SK-N-SH treated with all-trans-retinoic acid at 6 μM for 48 hours (cell line): ENCODE results near the gene CDK2.
"Not testable (repeated sequence)": the region's sequence is repeated elsewhere in the genome, so short reads cannot be mapped to it uniquely, and the experiment has no call there.

Experiments
- ATAC-seq: fragments of 200-7000 bp; cut with Tn5 transposase; 3 replicates; pipeline ENCODE4 v1.9.1; 2020; ENCODE audit warnings: mild to moderate bottlenecking, moderate library complexity
- ARNTL ChIP-seq: fragments of 450-650 bp; formaldehyde crosslinking; IDR thresholded peaks from 2 replicates; pipeline ENCODE4 v1.5.0; 2020; ENCODE audit warnings: low read depth, mild to moderate bottlenecking, moderate library complexity, borderline replicate concordance
- BACH2 ChIP-seq: fragments of 250-450 bp; sonication (Bioruptor Pico); IDR thresholded peaks from 2 replicates; pipeline ENCODE4 v1.9.0; 2021; ENCODE audit warnings: mild to moderate bottlenecking, borderline replicate concordance
- CSDC2 ChIP-seq: fragments of 250-450 bp; sonication (Bioruptor Pico); IDR thresholded peaks from 2 replicates; pipeline ENCODE4 v1.5.0; 2020; ENCODE audit warnings: mild to moderate bottlenecking, moderate library complexity
- ESRRG ChIP-seq: fragments of 250-450 bp; sonication (Bioruptor Pico); IDR thresholded peaks from 2 replicates; pipeline ENCODE4 v1.6.1; 2021; ENCODE audit warnings: mild to moderate bottlenecking
- GLIS3 ChIP-seq: fragments of 250-450 bp; sonication (Bioruptor Pico); IDR thresholded peaks from 2 replicates; pipeline ENCODE4 v1.5.0; 2020; ENCODE audit warnings: mild to moderate bottlenecking, moderate library complexity
- ISL1 ChIP-seq: fragments of 250-450 bp; sonication (Bioruptor Pico); IDR thresholded peaks from 2 replicates; pipeline ENCODE4 v2.1.2; 2022; ENCODE audit warnings: mild to moderate bottlenecking, moderate library complexity
- OSR1 ChIP-seq: fragments of 250-450 bp; sonication (Bioruptor Pico); IDR thresholded peaks from 2 replicates; pipeline ENCODE4 v1.8.0; 2022; ENCODE audit warnings: moderate library complexity, mild to moderate bottlenecking, inconsistent platforms
- RARB ChIP-seq: fragments of 250-450 bp; sonication (Bioruptor Pico); IDR thresholded peaks from 2 replicates; pipeline ENCODE4 v1.8.0; 2021; ENCODE audit warnings: mild to moderate bottlenecking, moderate library complexity
- SNAI2 ChIP-seq: fragments of 250-450 bp; sonication (Bioruptor Pico); IDR thresholded peaks from 2 replicates; pipeline ENCODE4 v1.5.0; 2020; ENCODE audit warnings: mild to moderate bottlenecking, moderate library complexity
- TCF4 ChIP-seq: fragments of 250-450 bp; sonication (Bioruptor Pico); IDR thresholded peaks from 2 replicates; pipeline ENCODE4 v1.8.0; 2021; ENCODE audit warnings: mild to moderate bottlenecking, moderate library complexity, borderline replicate concordance
- TOX ChIP-seq: fragments of 250-450 bp; sonication (Bioruptor Pico); IDR thresholded peaks from 2 replicates; pipeline ENCODE4 v1.8.0; 2021; ENCODE audit warnings: mild to moderate bottlenecking, moderate library complexity, borderline replicate concordance
- ZFP3 ChIP-seq: fragments of 250-450 bp; sonication (Bioruptor Pico); IDR thresholded peaks from 2 replicates; pipeline ENCODE4 v1.5.0; 2020; ENCODE audit warnings: mild to moderate bottlenecking, moderate library complexity
- ZFP30 ChIP-seq: fragments of 450-650 bp; formaldehyde crosslinking; IDR thresholded peaks from 2 replicates; pipeline ENCODE4 v1.5.0; 2022; ENCODE audit warnings: mild to moderate bottlenecking, moderate library complexity
- TF ChIP-seq, protein P1 (sequence below): fragments of 250-450 bp; sonication (Bioruptor Pico); IDR thresholded peaks from 2 replicates; pipeline ENCODE4 v1.5.0; 2020; ENCODE audit warnings: mild to moderate bottlenecking, moderate library complexity
- TF ChIP-seq, protein P2 (sequence below): fragments of 250-450 bp; sonication (Bioruptor Pico); IDR thresholded peaks from 2 replicates; pipeline ENCODE4 v1.5.1; 2021; ENCODE audit warnings: mild to moderate bottlenecking, moderate library complexity
- TF ChIP-seq, protein P3 (sequence below): fragments of 250-450 bp; sonication (Bioruptor Pico); IDR thresholded peaks from 2 replicates; pipeline ENCODE4 v1.8.0; 2021; ENCODE audit warnings: low read depth, mild to moderate bottlenecking, moderate library complexity, borderline replicate concordance
- TF ChIP-seq, protein P4 (sequence below): fragments of 250-450 bp; sonication (Bioruptor Pico); IDR thresholded peaks from 2 replicates; pipeline ENCODE4 v1.5.1; 2020; ENCODE audit warnings: low read depth, mild to moderate bottlenecking, moderate library complexity

CDK2 gene

DNA sequence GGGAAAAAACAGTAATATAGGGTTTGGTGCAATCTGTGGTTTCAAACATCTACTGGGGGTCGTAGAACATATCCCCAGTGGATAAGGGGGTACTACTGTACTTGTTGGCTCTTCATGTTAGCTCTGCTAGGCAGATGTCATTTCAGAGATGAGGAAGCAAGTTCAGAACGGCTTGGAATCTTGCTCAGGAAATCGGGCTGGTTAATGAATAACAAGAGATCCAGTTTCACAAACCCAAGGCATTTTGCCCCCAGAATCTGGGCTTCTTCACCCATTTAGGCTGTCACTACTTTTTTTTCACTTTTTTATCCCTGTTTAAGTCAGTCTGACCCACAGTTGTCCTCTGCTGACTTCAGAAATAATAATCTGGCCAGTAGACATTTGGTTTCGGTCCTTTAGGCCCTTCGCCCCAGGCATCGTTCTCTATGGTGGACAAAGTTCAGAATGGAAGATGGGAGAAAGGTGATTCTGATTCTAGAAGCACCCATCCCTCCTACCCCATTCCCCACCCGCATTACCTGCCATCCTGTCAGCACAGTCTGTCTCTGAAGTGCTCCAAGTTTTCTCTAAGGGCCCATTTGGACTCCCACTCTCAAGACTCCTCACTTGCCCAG lies 35.0 kb downstream of the CDK2 start:
- TF ChIP-seq, protein P1, sequence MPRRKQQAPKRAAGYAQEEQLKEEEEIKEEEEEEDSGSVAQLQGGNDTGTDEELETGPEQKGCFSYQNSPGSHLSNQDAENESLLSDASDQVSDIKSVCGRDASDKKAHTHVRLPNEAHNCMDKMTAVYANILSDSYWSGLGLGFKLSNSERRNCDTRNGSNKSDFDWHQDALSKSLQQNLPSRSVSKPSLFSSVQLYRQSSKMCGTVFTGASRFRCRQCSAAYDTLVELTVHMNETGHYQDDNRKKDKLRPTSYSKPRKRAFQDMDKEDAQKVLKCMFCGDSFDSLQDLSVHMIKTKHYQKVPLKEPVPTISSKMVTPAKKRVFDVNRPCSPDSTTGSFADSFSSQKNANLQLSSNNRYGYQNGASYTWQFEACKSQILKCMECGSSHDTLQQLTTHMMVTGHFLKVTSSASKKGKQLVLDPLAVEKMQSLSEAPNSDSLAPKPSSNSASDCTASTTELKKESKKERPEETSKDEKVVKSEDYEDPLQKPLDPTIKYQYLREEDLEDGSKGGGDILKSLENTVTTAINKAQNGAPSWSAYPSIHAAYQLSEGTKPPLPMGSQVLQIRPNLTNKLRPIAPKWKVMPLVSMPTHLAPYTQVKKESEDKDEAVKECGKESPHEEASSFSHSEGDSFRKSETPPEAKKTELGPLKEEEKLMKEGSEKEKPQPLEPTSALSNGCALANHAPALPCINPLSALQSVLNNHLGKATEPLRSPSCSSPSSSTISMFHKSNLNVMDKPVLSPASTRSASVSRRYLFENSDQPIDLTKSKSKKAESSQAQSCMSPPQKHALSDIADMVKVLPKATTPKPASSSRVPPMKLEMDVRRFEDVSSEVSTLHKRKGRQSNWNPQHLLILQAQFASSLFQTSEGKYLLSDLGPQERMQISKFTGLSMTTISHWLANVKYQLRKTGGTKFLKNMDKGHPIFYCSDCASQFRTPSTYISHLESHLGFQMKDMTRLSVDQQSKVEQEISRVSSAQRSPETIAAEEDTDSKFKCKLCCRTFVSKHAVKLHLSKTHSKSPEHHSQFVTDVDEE = no peak
- TF ChIP-seq TOX = no peak
- TF ChIP-seq ISL1 (CRISPR knock-in tag) = no peak
- TF ChIP-seq TCF4 (CRISPR knock-in tag) = no peak
- TF ChIP-seq ZFP3 (CRISPR knock-in tag) = no peak
- no peak for TF ChIP-seq SNAI2 (CRISPR knock-in tag)
- TF ChIP-seq, all 23 proteins: peak for 0
- ATAC-seq = no peak

DNA sequence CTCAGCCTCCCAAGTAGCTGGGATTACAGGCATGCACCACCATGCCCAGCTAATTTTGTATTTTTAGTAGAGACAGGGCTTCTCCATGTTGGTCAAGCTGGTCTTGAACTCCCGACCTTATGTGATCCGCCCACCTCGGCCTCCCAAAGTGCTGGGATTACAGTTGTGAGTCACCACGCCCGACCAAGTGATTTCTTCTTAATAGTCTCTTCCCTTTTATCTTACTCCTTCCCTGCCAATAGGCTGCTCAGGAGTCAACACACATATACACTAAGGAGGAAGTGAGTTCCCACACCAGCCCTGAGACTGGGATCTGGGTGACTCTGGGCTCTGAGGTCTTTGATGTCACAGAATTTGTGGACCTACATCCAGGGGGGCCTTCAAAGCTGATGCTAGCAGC lies 36.7 kb downstream of the CDK2 start:
- not testable (repeated sequence) for ATAC-seq

DNA sequence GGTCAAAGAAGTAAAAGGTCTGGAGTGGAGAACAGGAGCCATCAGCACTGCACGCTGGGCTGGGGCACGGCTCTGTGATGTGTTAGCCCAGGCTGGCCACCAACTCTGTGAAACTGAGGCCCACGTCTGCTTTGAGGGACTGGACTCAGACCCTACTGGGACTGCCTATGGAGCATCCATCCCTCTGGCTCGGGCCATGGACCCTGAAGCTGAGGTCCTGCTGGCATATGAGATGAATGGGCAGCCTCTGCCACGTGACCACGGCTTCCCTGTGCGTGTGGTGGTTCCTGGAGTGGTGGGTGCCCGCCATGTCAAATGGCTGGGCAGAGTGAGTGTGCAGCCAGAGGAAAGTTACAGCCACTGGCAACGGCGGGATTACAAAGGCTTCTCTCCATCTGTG lies 37.6 kb downstream of the CDK2 start:
- no peak for ATAC-seq
- TF ChIP-seq ESRRG = no peak
- no peak for TF ChIP-seq OSR1
- TF ChIP-seq, protein P2, sequence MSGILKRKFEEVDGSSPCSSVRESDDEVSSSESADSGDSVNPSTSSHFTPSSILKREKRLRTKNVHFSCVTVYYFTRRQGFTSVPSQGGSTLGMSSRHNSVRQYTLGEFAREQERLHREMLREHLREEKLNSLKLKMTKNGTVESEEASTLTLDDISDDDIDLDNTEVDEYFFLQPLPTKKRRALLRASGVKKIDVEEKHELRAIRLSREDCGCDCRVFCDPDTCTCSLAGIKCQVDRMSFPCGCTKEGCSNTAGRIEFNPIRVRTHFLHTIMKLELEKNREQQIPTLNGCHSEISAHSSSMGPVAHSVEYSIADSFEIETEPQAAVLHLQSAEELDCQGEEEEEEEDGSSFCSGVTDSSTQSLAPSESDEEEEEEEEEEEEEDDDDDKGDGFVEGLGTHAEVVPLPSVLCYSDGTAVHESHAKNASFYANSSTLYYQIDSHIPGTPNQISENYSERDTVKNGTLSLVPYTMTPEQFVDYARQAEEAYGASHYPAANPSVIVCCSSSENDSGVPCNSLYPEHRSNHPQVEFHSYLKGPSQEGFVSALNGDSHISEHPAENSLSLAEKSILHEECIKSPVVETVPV (CRISPR knock-in tag) = no peak
- no peak for TF ChIP-seq BACH2 (CRISPR knock-in tag)
- TF ChIP-seq, protein P3, sequence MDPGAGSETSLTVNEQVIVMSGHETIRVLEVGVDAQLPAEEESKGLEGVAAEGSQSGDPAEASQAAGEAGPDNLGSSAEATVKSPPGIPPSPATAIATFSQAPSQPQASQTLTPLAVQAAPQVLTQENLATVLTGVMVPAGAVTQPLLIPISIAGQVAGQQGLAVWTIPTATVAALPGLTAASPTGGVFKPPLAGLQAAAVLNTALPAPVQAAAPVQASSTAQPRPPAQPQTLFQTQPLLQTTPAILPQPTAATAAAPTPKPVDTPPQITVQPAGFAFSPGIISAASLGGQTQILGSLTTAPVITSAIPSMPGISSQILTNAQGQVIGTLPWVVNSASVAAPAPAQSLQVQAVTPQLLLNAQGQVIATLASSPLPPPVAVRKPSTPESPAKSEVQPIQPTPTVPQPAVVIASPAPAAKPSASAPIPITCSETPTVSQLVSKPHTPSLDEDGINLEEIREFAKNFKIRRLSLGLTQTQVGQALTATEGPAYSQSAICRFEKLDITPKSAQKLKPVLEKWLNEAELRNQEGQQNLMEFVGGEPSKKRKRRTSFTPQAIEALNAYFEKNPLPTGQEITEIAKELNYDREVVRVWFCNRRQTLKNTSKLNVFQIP (CRISPR knock-in tag) = no peak
- no peak for TF ChIP-seq ISL1 (CRISPR knock-in tag)
- no peak for TF ChIP-seq TCF4 (CRISPR knock-in tag)
- no peak for TF ChIP-seq CSDC2
- no peak for TF ChIP-seq RARB (CRISPR knock-in tag)
- TF ChIP-seq ZFP30 (CRISPR knock-in tag) = no peak

GRCh38 chr12:56007564-56008559 lies 41.2 kb downstream of the CDK2 start:
- peak; percentile 76 for ATAC-seq
- TF ChIP-seq, protein P4, sequence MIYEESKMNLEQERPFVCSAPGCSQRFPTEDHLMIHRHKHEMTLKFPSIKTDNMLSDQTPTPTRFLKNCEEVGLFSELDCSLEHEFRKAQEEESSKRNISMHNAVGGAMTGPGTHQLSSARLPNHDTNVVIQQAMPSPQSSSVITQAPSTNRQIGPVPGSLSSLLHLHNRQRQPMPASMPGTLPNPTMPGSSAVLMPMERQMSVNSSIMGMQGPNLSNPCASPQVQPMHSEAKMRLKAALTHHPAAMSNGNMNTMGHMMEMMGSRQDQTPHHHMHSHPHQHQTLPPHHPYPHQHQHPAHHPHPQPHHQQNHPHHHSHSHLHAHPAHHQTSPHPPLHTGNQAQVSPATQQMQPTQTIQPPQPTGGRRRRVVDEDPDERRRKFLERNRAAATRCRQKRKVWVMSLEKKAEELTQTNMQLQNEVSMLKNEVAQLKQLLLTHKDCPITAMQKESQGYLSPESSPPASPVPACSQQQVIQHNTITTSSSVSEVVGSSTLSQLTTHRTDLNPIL (CRISPR knock-in tag) = no peak
- TF ChIP-seq GLIS3 (CRISPR knock-in tag) = 0 out of 2 replicates have a peak, but pooled peaks have one; percentile 72

DNA sequence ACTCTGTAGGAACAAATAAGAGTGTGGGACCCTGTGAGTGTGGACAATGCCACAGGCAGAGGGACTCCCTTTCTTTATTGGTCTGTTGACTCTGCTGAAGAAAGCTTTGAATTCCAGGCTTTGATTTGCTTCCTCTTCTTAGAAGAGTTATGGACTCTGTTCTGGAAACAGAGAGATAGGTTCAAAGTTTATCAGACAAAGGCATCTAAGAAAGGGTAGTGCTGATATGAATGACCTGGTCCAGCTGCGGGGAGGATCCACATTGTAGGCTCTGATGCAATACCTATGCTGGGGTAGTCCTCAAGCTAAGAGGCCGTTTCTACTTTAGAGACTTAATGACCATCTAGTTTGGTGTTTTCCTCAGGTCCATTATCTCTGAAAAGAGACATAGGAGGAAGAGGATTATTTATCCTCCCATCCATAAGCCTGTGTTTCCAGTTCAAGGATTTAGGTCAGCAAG lies 43.5 kb downstream of the CDK2 start:
- no peak for ATAC-seq

More for the DNA sequence above, 43.5 kb downstream of the CDK2 start:
- no peak for TF ChIP-seq ARNTL (CRISPR knock-in tag)
- TF ChIP-seq ZFP30 (CRISPR knock-in tag) = no peak
- TF ChIP-seq ISL1 (CRISPR knock-in tag) = no peak
- TF ChIP-seq TCF4 (CRISPR knock-in tag) = no peak
- no peak for TF ChIP-seq OSR1
